Nephron progenitor cell (in vitro differentiated cells): ENCODE data around the gene CARMIL1.

ENCODE experiments used
- DNase-seq: peaks from one replicate; pipeline ENCODE4 v3.0.0; 2021
- H3K27ac Mint-ChIP-seq: 2 replicates; pipeline ENCODE4 v1.8.0; 2021; ENCODE audit warnings: mild to moderate bottlenecking, moderate library complexity, mixed read lengths
- H3K27me3 Mint-ChIP-seq: 2 replicates; pipeline ENCODE4 v1.8.0; 2021; ENCODE audit warnings: mild to moderate bottlenecking, low read depth, mixed read lengths; ENCODE audit not compliant: poor library complexity
- H3K36me3 Mint-ChIP-seq: 2 replicates; pipeline ENCODE4 v1.8.0; 2021; ENCODE audit warnings: low read depth, mixed read lengths
- H3K4me1 Mint-ChIP-seq: 2 replicates; pipeline ENCODE4 v1.8.0; 2021; ENCODE audit warnings: mixed read lengths
- H3K4me3 Mint-ChIP-seq: 2 replicates; pipeline ENCODE4 v1.8.0; 2021; ENCODE audit warnings: mild to moderate bottlenecking, moderate library complexity, mixed read lengths
- H3K9me3 Mint-ChIP-seq: 2 replicates; pipeline ENCODE4 v1.8.0; 2021; ENCODE audit warnings: mild to moderate bottlenecking, moderate library complexity, mixed read lengths
- TF ChIP-seq, protein P1 (sequence below): fragments of 200-600 bp; sonication (generic); IDR thresholded peaks from 2 replicates; pipeline ENCODE4 v1.5.0; 2021; ENCODE audit warnings: antibody characterized with exemption

The CARMIL1 gene

DNA sequence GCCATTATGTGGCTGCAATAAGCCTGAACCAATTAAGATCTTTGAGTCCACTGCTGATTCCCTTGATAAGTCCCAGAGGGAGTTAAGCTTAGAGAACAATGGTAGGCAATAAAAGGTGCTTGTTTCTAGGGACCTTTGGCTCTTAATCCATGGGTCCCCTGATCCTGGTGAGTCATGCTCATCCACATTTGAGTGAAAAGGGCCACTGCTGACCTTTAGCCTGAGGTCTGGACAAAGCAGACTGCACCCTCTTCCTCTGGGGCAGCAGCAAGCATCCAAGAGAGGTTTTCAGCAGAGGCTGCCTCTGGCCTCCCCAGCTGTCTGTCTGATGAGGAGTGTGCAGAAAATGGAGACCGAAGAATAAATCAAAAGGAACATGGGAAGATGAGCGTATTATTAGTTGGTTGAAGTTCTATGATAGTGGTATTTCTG lies 356.7 kb downstream of the CARMIL1 start:
- no peak overlapping the region for H3K4me3 Mint-ChIP-seq
- H3K36me3 Mint-ChIP-seq, result no peaks in the 10 kb centered on the region
- peaks cover 8% of the 10 kb centered on the region for H3K27me3 Mint-ChIP-seq
- no peak for DNase-seq
- H3K4me1 Mint-ChIP-seq, result no peaks in the 10 kb centered on the region
- H3K9me3 Mint-ChIP-seq, result no peaks in the 10 kb centered on the region
- H3K27ac Mint-ChIP-seq, result no peak overlapping the region
- TF ChIP-seq, protein P1, sequence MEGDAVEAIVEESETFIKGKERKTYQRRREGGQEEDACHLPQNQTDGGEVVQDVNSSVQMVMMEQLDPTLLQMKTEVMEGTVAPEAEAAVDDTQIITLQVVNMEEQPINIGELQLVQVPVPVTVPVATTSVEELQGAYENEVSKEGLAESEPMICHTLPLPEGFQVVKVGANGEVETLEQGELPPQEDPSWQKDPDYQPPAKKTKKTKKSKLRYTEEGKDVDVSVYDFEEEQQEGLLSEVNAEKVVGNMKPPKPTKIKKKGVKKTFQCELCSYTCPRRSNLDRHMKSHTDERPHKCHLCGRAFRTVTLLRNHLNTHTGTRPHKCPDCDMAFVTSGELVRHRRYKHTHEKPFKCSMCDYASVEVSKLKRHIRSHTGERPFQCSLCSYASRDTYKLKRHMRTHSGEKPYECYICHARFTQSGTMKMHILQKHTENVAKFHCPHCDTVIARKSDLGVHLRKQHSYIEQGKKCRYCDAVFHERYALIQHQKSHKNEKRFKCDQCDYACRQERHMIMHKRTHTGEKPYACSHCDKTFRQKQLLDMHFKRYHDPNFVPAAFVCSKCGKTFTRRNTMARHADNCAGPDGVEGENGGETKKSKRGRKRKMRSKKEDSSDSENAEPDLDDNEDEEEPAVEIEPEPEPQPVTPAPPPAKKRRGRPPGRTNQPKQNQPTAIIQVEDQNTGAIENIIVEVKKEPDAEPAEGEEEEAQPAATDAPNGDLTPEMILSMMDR, result no peak

- H3K36me3 Mint-ChIP-seq, result no peaks in the 10 kb centered on the region
- H3K27ac Mint-ChIP-seq, result no peak overlapping the region
- TF ChIP-seq, protein P1, result no peak
- H3K4me1 Mint-ChIP-seq, result no peaks in the 10 kb centered on the region
- H3K9me3 Mint-ChIP-seq, result no peaks in the 10 kb centered on the region
- peaks cover 9% of the 10 kb centered on the region for H3K27me3 Mint-ChIP-seq
- no peak for DNase-seq
- no peak overlapping the region for H3K4me3 Mint-ChIP-seq
Measured at GRCh38 chr6:25637211-25637610, 358.0 kb downstream of the CARMIL1 start.

- Mint-ChIP-seq H3K27ac (no peak overlapping the region), H3K27me3 (peaks cover 9% of the 10 kb centered on the region)
Measured at GRCh38 chr6:25637960-25638434, 358.8 kb downstream of the CARMIL1 start.

GRCh38 chr6:25639653-25640052 lies 360.5 kb downstream of the CARMIL1 start:
- H3K27me3 Mint-ChIP-seq, result peaks cover 9% of the 10 kb centered on the region
- H3K4me3 Mint-ChIP-seq, result no peak overlapping the region
- no peaks in the 10 kb centered on the region for H3K9me3 Mint-ChIP-seq
- H3K27ac Mint-ChIP-seq, result no peak overlapping the region
- TF ChIP-seq, protein P1, result no peak
- no peak for DNase-seq
- H3K4me1 Mint-ChIP-seq, result no peaks in the 10 kb centered on the region
- no peaks in the 10 kb centered on the region for H3K36me3 Mint-ChIP-seq

More at GRCh38 chr6:25637960-25638434, 358.8 kb downstream of the CARMIL1 start:
- Mint-ChIP-seq H3K4me1 (no peaks in the 10 kb centered on the region), H3K36me3 (no peaks in the 10 kb centered on the region), H3K4me3 (no peak overlapping the region), H3K9me3 (no peaks in the 10 kb centered on the region)
- DNase-seq, result no peak
- TF ChIP-seq, protein P1, result no peak

- DNase-seq, result no peak
- no peak overlapping the region for H3K27ac Mint-ChIP-seq
- H3K9me3 Mint-ChIP-seq, result no peaks in the 10 kb centered on the region
- H3K4me1 Mint-ChIP-seq, result no peaks in the 10 kb centered on the region
- TF ChIP-seq, protein P1, result no peak
- H3K27me3 Mint-ChIP-seq, result peaks cover 14% of the 10 kb centered on the region
- no peaks in the 10 kb centered on the region for H3K36me3 Mint-ChIP-seq
- H3K4me3 Mint-ChIP-seq, result no peak overlapping the region
Measured at GRCh38 chr6:25640446-25640845, 361.3 kb downstream of the CARMIL1 start.

- H3K4me3 Mint-ChIP-seq, result no peak overlapping the region
- TF ChIP-seq, protein P1, result no peak
- no peaks in the 10 kb centered on the region for H3K4me1 Mint-ChIP-seq
- H3K9me3 Mint-ChIP-seq, result no peaks in the 10 kb centered on the region
- no peak for DNase-seq
- H3K27me3 Mint-ChIP-seq, result peaks cover 19% of the 10 kb centered on the region
- H3K36me3 Mint-ChIP-seq, result no peaks in the 10 kb centered on the region
- no peak overlapping the region for H3K27ac Mint-ChIP-seq
Measured at GRCh38 chr6:25640891-25641290, 361.7 kb downstream of the CARMIL1 start.
